Testis (tissue), 2 donors: Measurements from ENCODE around the gene BCL11B.

Experiments
- CTCF ChIP-seq, 3 experiments: fragments of 450-650 bp in 2 of 3; fragments of 200-600 bp in 1 of 3; sonication (generic) in 1 of 3; IDR thresholded peaks; one replicate each; pipeline ENCODE4 v1.5.1; 2016 to 2019; ENCODE audit warnings: antibody characterized with exemption in 3 of 3, mild to moderate bottlenecking in 2 of 3, moderate library complexity in 1 of 3
- POLR2A ChIP-seq: fragments of 450-650 bp; IDR thresholded peaks from one replicate; pipeline ENCODE4 v1.6.1; 2017; ENCODE audit warnings: antibody characterized with exemption, mild to moderate bottlenecking, moderate library complexity

DNA sequence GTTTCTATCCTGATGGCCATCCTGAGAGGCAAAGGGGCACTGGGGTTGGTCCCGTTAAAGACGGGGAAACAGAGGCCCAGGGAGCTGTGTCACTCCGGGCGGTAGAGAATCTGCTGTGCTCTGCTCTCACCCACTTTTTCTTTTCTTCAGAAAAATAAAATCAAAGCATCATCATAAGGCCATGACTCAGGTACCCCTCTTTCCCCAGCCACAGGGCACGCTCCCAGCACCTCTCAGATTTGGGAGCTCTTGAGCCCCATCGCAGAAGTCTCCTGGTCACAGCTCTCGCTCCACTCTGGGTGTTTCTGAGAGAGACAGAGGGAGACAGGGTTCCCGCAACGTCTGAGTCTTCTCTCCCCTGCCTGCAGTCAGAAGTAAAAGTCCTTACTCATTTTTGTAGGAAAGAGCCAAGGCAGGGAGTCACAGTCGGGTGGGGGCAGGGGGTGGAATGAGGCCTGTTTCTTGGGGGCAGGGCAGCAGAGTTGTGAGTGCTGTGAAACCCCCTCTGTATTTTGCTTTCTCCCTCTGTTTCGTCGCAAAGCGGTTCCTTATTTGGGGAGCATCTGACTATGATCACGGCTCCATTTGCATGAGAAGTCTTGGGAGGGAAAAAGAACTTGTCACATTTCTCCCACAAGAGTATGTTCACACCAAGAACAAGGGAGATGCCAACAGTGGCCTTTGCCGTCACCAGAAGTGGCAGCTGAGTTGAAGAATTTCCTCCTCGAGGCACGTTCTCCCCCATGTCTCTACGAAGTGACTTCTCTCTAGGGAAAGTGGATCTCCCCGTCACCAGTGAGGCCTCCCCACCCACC lies 139.0 kb downstream of the BCL11B start:
- TF ChIP-seq CTCF (IDR thresholded peaks at IDR 0.05), result no peak
- no peak for TF ChIP-seq POLR2A
